Activated CD4-positive, alpha-beta T cell treated with anti-CD3 and anti-CD28 coated beads, Interleukin-2, amount 10 ng/mL, durations not matched to agents 24 days and 14 days (primary cell): Measurements from ENCODE around the gene GTPBP3. TPM values are rescaled to one million over a fixed set of nuclear protein-coding genes. Genes with fewer than 3 reads are reported as not detected.
"Not testable (repeated sequence)": the region's sequence is repeated elsewhere in the genome, so short reads cannot be mapped to it uniquely, and the experiment has no call there.

ENCODE experiments used
- DNase-seq: peaks from one replicate; pipeline ENCODE4 v3.0.0; 2022
- H3K27ac Mint-ChIP-seq: one replicate; pipeline ENCODE4 v1.8.0; 2022; ENCODE audit warnings: mild to moderate bottlenecking, mixed read lengths
- H3K27me3 Mint-ChIP-seq: one replicate; pipeline ENCODE4 v1.8.0; 2022; ENCODE audit warnings: mixed read lengths
- H3K36me3 Mint-ChIP-seq: one replicate; pipeline ENCODE4 v1.8.0; 2022; ENCODE audit warnings: low read depth, mild to moderate bottlenecking, mixed read lengths
- H3K4me1 Mint-ChIP-seq: one replicate; pipeline ENCODE4 v1.8.0; 2021; ENCODE audit warnings: mixed read lengths
- H3K4me3 Mint-ChIP-seq: one replicate; pipeline ENCODE4 v1.8.0; 2022; ENCODE audit warnings: mild to moderate bottlenecking, moderate library complexity, mixed read lengths
- H3K9me3 Mint-ChIP-seq: one replicate; pipeline ENCODE4 v1.8.0; 2021; ENCODE audit warnings: mixed read lengths
- intact Hi-C: fragments of 100-400 bp; cut with micrococcal nuclease; formaldehyde crosslinking; loops from one replicate; pipeline ENCODE4 v1.15.1; 2023
- total RNA-seq: library from RNA; stranded (reverse); gene quantifications from 2 replicates; pipeline ENCODE4 v1.2.3, GENCODE V29; 2022

The GTPBP3 gene
- total RNA-seq, 1 donor from 2014 or later, result 69.9 TPM

DNA sequence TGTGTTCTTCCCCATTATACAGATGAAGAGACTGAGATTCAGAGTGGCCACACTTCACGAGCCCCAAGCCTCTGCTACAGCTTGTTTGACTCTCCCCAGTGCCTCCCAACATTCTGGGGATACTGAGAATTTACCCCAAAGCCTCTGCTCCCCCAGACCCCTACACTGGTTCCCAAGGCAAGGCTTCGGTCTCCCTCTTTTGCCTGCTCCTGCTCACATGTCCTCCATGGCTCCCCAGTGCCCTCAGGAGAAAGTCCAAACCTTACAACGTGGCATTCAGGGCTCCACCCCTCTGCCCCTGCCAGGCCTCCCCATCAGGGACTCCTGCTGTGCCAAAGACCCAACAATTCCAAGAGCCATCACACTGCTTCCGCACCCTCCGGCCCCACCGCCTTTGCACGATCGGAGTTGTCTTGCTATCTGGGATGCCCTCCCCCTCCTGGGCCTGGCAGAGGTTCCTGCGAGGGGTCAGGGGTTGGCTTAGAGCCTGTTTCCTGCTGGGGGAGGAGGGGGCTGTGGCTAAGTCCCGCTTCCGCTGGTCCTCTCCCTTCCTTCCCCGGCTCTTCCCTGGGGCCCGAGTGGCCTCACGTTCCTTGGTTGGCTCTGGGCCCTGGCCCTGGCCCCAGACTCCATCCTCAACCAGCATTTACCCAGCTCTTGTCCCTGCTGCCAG, 15.4 kb downstream of the GTPBP3 start:
- no peaks in the 10 kb centered on the region for H3K36me3 Mint-ChIP-seq
- H3K27me3 Mint-ChIP-seq, result peaks cover 4% of the 10 kb centered on the region
- peaks cover 4% of the 10 kb centered on the region for H3K4me1 Mint-ChIP-seq
- intact Hi-C loops, result no loop called here
- no peak overlapping the region for H3K4me3 Mint-ChIP-seq
- DNase-seq, result no peak
- no peak overlapping the region for H3K27ac Mint-ChIP-seq
- H3K9me3 Mint-ChIP-seq, result no peaks in the 10 kb centered on the region

GRCh38 chr19:17353386-17353785, 16.0 kb downstream of the GTPBP3 start:
- H3K4me3 Mint-ChIP-seq, result no peak overlapping the region
- H3K27ac Mint-ChIP-seq, result no peak overlapping the region
- intact Hi-C loops, result no loop called here
- no peak for DNase-seq
- H3K27me3 Mint-ChIP-seq, result peaks cover 2% of the 10 kb centered on the region
- peaks cover 4% of the 10 kb centered on the region for H3K4me1 Mint-ChIP-seq
- no peaks in the 10 kb centered on the region for H3K9me3 Mint-ChIP-seq
- no peaks in the 10 kb centered on the region for H3K36me3 Mint-ChIP-seq

DNA sequence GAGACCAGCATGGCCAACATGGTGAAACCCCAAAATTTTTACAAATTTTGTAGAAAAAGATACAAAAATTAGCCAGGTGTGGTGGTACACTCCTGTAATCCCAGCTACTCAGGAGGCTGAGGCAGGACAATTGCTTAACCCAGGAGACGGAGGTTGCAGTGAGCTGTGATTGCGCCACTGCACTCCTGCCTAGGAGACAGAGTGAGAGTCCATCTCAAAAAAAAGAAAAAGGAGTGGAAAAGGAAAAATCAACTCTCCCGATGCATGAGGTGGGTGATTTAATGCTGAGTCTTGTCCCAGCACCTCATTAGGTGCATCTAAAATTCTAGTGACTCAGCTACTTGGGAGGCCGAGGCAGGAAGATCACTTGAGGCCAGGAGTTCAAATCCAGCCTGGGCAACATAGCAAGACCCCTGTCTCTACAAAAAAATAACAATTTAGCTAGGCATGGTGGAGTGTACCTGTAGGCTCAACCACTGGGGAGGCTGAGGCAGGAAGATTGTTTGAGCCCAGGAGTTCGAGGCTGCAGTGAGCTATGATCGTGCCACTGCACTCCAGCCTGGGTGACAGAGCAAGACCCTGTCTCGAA, 19.8 kb downstream of the GTPBP3 start:
- Mint-ChIP-seq H3K4me3 (no peak overlapping the region), H3K36me3 (no peaks in the 10 kb centered on the region), H3K4me1 (no peaks in the 10 kb centered on the region), H3K27me3 (peaks cover under 1% of the 10 kb centered on the region), H3K9me3 (no peaks in the 10 kb centered on the region), H3K27ac (no peak overlapping the region)
- no peak for DNase-seq
- intact Hi-C loops, result no loop called here

DNA sequence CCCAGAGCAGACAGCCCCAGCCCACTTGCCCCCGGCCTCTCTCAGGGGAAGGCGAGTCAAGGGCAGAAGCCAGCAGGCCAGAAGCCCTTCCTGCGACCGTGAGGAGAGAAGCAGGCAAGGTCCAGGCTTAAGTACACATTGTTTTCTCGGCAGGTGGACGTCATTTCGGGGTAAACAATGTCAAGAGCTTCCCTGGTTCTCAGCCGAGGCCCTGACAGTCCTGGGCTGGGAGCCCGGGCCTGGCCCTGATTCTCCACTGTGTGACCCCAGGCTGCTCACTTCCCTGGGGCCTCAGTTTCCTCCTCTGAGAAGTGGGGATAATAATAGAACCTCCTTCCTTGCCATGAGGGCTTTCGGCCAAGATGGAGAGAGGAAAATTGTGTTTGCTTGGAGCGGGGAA, 20.4 kb downstream of the GTPBP3 start:
- intact Hi-C loops, result no loop called here
- H3K4me1 Mint-ChIP-seq, result no peaks in the 10 kb centered on the region
- DNase-seq, result no peak
- no peak overlapping the region for H3K4me3 Mint-ChIP-seq
- H3K36me3 Mint-ChIP-seq, result no peaks in the 10 kb centered on the region
- no peaks in the 10 kb centered on the region for H3K9me3 Mint-ChIP-seq
- peaks cover 6% of the 10 kb centered on the region for H3K27me3 Mint-ChIP-seq
- no peak overlapping the region for H3K27ac Mint-ChIP-seq

- Mint-ChIP-seq H3K4me1 (no peaks in the 10 kb centered on the region), H3K9me3 (no peaks in the 10 kb centered on the region), H3K36me3 (no peaks in the 10 kb centered on the region), H3K27me3 (peaks cover 7% of the 10 kb centered on the region), H3K27ac (no peak overlapping the region), H3K4me3 (no peak overlapping the region)
- intact Hi-C loops, result no loop called here
- no peak for DNase-seq
These were observed 21.0 kb downstream of the GTPBP3 start for GRCh38 chr19:17358395-17358794.

DNA sequence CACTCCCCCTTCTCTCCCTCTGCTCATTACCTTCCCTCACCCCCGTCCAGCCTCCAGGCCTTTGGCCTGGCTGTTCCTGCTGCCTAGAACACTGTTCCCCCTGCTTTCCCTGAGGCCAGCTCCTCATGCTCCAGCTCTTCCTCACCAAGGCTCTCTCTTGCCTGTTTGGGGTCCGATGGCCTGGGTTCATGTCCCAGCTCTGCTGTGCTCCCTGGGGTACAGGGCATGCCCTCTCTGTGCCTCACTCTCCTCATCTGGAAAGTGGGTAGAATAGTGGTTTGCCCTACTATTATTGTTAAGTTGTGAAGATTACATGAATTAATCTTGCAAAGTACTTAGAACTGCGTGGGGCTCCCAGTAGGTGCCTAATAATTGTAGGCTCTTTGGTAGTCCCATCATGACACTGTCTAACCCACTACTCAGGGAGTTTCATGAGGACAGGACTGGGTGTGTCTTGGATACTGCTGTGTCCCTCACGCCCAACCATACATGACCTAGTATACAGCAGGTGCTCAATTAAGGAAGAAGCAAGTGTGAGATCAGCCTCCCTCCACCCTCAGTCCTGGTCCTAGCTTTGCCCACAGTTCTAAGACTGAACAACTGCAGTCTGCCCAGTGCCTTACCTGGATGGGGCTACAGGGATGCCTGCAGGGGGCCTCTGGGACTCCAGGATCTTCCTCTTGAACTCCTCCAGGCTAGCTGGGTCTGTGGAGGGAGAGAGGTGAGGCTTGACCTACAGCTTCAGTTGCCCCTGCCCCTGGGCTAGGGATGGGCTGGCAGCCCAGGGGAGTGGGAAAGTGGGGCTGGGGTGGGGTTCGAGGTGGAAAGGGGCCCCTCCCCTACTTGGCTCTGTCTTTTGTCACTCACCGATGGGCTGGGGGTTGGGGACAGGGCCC, 22.8 kb downstream of the GTPBP3 start:
- no peak overlapping the region for H3K4me3 Mint-ChIP-seq

GRCh38 chr19:17363852-17364605, 26.7 kb downstream of the GTPBP3 start:
- H3K27ac Mint-ChIP-seq, H3K36me3 Mint-ChIP-seq, DNase-seq, intact Hi-C loops, H3K9me3 Mint-ChIP-seq, H3K4me1 Mint-ChIP-seq, H3K4me3 Mint-ChIP-seq: not testable (repeated sequence)
- H3K27me3 Mint-ChIP-seq, result peaks cover 12% of the 10 kb centered on the region

More for the DNA sequence above, 22.8 kb downstream of the GTPBP3 start:
- DNase-seq, result no peak
- no peaks in the 10 kb centered on the region for H3K4me1 Mint-ChIP-seq
- no peak overlapping the region for H3K27ac Mint-ChIP-seq
- no peaks in the 10 kb centered on the region for H3K9me3 Mint-ChIP-seq
- peaks cover 8% of the 10 kb centered on the region for H3K27me3 Mint-ChIP-seq
- intact Hi-C loops, result no loop called here
- H3K36me3 Mint-ChIP-seq, result no peaks in the 10 kb centered on the region

DNA sequence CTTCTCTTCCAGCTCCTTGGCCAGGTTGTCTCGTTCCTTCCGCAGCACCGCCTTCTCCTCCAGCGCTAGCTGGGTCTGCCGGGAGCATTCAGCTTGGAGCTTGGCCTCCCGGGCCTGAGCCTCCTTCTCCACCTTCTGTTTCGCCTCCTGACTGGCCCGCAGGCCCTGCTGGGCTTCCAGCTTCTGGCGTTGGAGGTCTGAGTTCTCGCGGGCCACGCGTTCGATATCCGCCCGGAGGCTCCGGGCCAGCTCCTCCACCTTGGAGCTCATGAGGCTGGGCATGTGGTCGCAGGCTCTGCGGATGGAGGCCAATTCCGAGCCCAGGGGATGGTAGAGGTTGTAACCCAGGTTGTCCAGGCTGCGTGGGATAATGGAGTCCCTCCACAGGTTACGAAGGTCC, 28.0 kb downstream of the GTPBP3 start:
- peaks cover 15% of the 10 kb centered on the region for H3K27me3 Mint-ChIP-seq
- no peak overlapping the region for H3K4me3 Mint-ChIP-seq
- no peak for DNase-seq
- no peaks in the 10 kb centered on the region for H3K4me1 Mint-ChIP-seq
- intact Hi-C loops, result no loop called here
- H3K27ac Mint-ChIP-seq, result no peak overlapping the region
- no peaks in the 10 kb centered on the region for H3K36me3 Mint-ChIP-seq
- no peaks in the 10 kb centered on the region for H3K9me3 Mint-ChIP-seq

GRCh38 chr19:17370026-17370587, 32.8 kb downstream of the GTPBP3 start:
- Mint-ChIP-seq H3K9me3 (no peaks in the 10 kb centered on the region), H3K27me3 (peaks cover 9% of the 10 kb centered on the region), H3K36me3 (no peaks in the 10 kb centered on the region), H3K27ac (no peak overlapping the region), H3K4me1 (no peaks in the 10 kb centered on the region), H3K4me3 (no peak overlapping the region)
- no peak for DNase-seq
- intact Hi-C loops, result no loop called here

DNA sequence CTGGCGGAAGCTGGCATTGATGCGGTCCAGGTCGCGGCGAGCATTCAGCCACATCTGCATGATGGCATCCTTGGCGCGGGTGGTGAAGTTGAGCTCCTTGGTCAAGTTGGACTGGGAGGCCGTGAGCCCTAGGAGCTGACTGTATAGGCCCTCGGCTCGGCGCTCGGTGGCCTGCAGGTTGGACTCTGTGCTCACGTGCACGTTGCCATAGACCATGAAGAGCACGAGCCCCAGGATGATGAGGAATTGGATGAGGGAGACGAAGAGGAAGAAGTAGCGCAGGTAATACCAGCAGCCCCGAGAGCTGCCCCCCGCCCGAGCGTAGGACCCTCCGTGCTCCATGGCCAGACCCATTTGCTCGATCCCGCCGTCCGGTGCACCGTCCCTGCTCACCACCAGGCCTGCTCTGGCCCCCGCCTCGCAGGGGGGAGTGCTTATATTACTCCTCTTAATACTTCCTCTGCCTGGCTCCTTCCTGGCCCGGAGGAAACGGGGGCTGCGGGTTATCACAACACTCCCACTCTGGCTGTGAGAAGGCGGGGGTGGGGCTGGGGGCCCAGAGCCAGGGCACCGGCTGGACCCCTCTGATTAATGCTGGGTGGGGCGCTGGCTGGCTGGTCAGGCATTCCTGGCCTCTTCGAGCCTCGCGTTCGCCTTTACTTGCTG, 39.7 kb downstream of the GTPBP3 start, which contains the start of gene PLVAP:
Gene PLVAP (minus strand): TSS at position 408 of the 666 bp plus-strand sequence. CDS start 54 bp downstream, at position 354.
- intact Hi-C loops, result no loop called here
- peaks cover 6% of the 10 kb centered on the region for H3K27me3 Mint-ChIP-seq
- no peak within 1 kb of the TSS for H3K4me3 Mint-ChIP-seq
- H3K27ac Mint-ChIP-seq, result no peak within 1 kb of the TSS
- H3K4me1 Mint-ChIP-seq, result peaks cover 2% of the 10 kb centered on the region
- no peak for DNase-seq
- H3K9me3 Mint-ChIP-seq, result no peaks in the 10 kb centered on the region
- H3K36me3 Mint-ChIP-seq, result peaks cover 2% of the 10 kb centered on the region

GRCh38 chr19:17378271-17378670, 40.9 kb downstream of the GTPBP3 start:
- intact Hi-C loops, result no loop called here
- Mint-ChIP-seq H3K27ac (no peak overlapping the region), H3K4me3 (no peak overlapping the region), H3K27me3 (peaks cover 6% of the 10 kb centered on the region), H3K36me3 (peaks cover 2% of the 10 kb centered on the region), H3K9me3 (no peaks in the 10 kb centered on the region), H3K4me1 (peaks cover 6% of the 10 kb centered on the region)
- DNase-seq, result no peak

GRCh38 chr19:17379221-17379631, 41.9 kb downstream of the GTPBP3 start:
- H3K27ac Mint-ChIP-seq, result no peak overlapping the region
- H3K4me3 Mint-ChIP-seq, result no peak overlapping the region
- intact Hi-C loops, result no loop called here
- H3K36me3 Mint-ChIP-seq, result peaks cover 2% of the 10 kb centered on the region
- peaks cover 8% of the 10 kb centered on the region for H3K4me1 Mint-ChIP-seq
- H3K27me3 Mint-ChIP-seq, result peaks cover 6% of the 10 kb centered on the region
- no peaks in the 10 kb centered on the region for H3K9me3 Mint-ChIP-seq
- no peak for DNase-seq
